Smooth muscle cell (in vitro differentiated cells): Measurements from ENCODE around the gene NUP188. TPM values are rescaled to one million over a fixed set of nuclear protein-coding genes. Genes with fewer than 3 reads are reported as not detected.
"Not testable (repeated sequence)": the region's sequence is repeated elsewhere in the genome, so short reads cannot be mapped to it uniquely, and the experiment has no call there.

Experiments used
- DNase-seq: peaks from one replicate; lab custom pipeline; 2025; ENCODE audit not compliant: unreplicated experiment; lab: John Stamatoyannopoulos, UW
- H2AFZ ChIP-seq: fragments of 200-600 bp; sonication (generic); 2 replicates; pipeline ENCODE4 v1.6.0; 2016; ENCODE audit warnings: antibody characterized with exemption, low read depth, mild to moderate bottlenecking
- H3F3A ChIP-seq: fragments of 200-600 bp; sonication (generic); 2 replicates; pipeline ENCODE4 v1.6.0; 2017; ENCODE audit warnings: antibody characterized with exemption, low read depth
- H3K27ac ChIP-seq: fragments of 200-600 bp; sonication (generic); 2 replicates; pipeline ENCODE4 v1.5.1; 2016; ENCODE audit warnings: low read depth, mild to moderate bottlenecking
- H3K27me3 ChIP-seq: fragments of 200-600 bp; sonication (generic); 2 replicates; pipeline ENCODE4 v1.6.1; 2016; ENCODE audit warnings: low read depth, mild to moderate bottlenecking
- H3K36me3 ChIP-seq: fragments of 200-600 bp; sonication (generic); 2 replicates; pipeline ENCODE4 v1.5.1; 2016; ENCODE audit warnings: low read depth
- H3K4me1 ChIP-seq: fragments of 200-600 bp; sonication (generic); 2 replicates; pipeline ENCODE4 v1.5.1; 2016; ENCODE audit warnings: low read depth
- H3K4me2 ChIP-seq: fragments of 200-600 bp; sonication (generic); 2 replicates; pipeline ENCODE4 v1.6.0; 2016; ENCODE audit warnings: mild to moderate bottlenecking
- H3K4me3 ChIP-seq: fragments of 200-600 bp; sonication (generic); 2 replicates; pipeline ENCODE4 v1.5.1; 2016; ENCODE audit warnings: mild to moderate bottlenecking
- H3K79me2 ChIP-seq: fragments of 200-600 bp; sonication (generic); 2 replicates; pipeline ENCODE4 v1.6.0; 2016; ENCODE audit warnings: low read depth, mild to moderate bottlenecking
- H3K9ac ChIP-seq: fragments of 200-600 bp; sonication (generic); 2 replicates; pipeline ENCODE4 v1.6.0; 2016; ENCODE audit warnings: low read depth
- H3K9me3 ChIP-seq: fragments of 200-600 bp; sonication (generic); replicated peaks from 2 replicates; pipeline ENCODE4 v1.5.1; 2016; ENCODE audit warnings: low read depth
- H4K20me1 ChIP-seq: fragments of 200-600 bp; sonication (generic); 2 replicates; pipeline ENCODE4 v1.6.0; 2016; ENCODE audit warnings: low read depth
- CTCF ChIP-seq: fragments of 200-600 bp; sonication (generic); IDR thresholded peaks from 2 replicates; pipeline ENCODE4 v1.5.1; 2017; ENCODE audit warnings: borderline replicate concordance, mild to moderate bottlenecking, antibody characterized with exemption; ENCODE audit not compliant: insufficient read depth, poor library complexity, severe bottlenecking
- WGBS: methylation state at CpG from one replicate; pipeline ENCODE4 v1.1.7; 2016; ENCODE audit warnings: low lambda C conversion rate; 5-methylcytosine and 5-hydroxymethylcytosine counted together
- polyA plus RNA-seq: library from polyadenylated mRNA; unstranded; fragments of >200 nt; fragmentation: Nextera tagmentation; extraction: Ambion mirVana; gene quantifications from 2 replicates; pipeline ENCODE4 v1.2.1, GENCODE V29; 2016
- total RNA-seq: library from RNA; depleted of rRNA; stranded (reverse); fragments of >200 nt; gene quantifications from 2 replicates; pipeline ENCODE4 v1.2.3, GENCODE V29; 2014

The NUP188 gene
- total and polyA plus RNA-seq, 2 experiments from 2014 or later, result 31.9 to 45.8 TPM

DNA sequence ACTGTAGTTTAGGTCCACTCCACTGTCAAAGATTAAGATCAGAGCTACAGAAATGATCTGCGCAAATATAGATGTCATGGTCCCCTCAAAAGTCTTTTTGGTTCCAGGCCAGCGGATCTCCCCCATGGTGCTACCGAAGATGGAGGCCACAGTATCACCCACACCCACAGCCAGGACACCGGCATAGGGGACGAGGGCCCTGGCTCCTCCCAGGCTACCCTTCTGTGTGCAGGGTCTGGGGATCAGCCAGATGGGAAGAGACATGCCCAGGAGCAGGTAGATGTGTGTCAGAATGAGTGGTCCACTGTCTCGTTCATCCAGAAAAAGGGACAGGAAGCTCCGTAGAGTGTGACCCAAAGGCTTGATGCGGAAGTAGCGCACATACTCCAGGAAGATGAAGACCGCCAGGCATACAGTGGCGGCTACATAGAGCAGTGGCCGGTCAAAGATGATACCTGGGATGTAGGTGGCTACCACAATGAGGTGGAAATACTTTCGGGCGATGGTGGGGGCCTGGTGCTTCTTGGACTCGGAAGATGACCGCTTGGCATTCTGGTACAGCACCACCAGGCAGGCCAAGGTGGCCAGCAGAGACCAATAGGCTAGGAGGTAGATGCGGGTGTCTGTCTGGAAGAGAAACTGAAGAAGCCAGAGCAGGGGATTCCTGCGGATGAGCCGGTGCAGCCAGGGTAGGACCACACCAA lies 1.5 kb upstream of the NUP188 start:
- Histone ChIP-seq H3K4me2 (peak overlapping the region; percentile 90), H4K20me1 (peaks cover 4% of the 10 kb centered on the region), H2AFZ (no peak overlapping the region), H3K4me1 (peaks cover 8% of the 10 kb centered on the region), H3K27ac (no peak overlapping the region), H3K4me3 (no peak overlapping the region), H3F3A (peaks cover 6% of the 10 kb centered on the region), H3K79me2 (peaks cover 40% of the 10 kb centered on the region), H3K36me3 (no peaks in the 10 kb centered on the region), H3K9ac (no peak overlapping the region), H3K9me3 (no peaks in the 10 kb centered on the region), H3K27me3 (no peaks in the 10 kb centered on the region)
- WGBS, result over 99% methylated on average over 19 of the region's 19 CpGs
- no peak for TF ChIP-seq CTCF
- DNase-seq, result no peak

DNA sequence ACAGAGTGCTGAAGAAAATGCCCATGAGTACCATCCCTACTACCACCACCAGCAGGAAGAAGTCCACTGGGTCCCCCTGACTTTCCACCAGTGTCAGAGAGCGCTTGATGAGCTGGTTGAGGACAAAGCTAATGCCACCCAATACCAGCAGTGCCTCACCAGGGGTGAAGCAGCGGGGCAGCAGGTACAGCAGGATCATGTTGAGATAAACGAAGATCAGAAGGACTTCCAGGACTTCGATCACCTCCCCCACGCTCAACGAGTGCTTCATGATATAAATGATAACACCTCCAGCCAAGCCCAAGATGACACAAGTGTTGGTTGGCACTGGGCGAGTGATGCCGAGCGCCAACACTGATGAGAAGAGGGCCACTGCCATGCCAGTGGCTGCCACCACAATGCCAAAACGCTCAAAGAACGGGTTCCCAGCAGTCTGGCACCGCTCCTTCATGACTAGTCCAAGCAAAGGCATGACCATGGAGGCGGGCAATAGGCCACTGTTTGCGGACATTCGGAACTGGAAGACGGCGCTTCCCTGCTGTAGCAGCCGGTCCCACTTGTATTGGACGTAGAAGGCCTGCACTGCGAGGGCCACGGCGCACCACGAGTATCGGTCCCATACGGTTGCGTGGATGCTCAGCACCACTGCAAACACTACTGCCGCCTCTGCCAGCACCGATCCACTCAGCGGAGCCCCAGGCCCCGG lies 775 bp upstream of the NUP188 start:
- H4K20me1 ChIP-seq, result peaks cover 4% of the 10 kb centered on the region
- H3K4me2 ChIP-seq, result peak overlapping the region; percentile 90
- peaks cover 40% of the 10 kb centered on the region for H3K79me2 ChIP-seq
- peak overlapping the region; percentile 96 for H3K27ac ChIP-seq
- peak overlapping the region; percentile 75 for H3K4me3 ChIP-seq
- H3K27me3 ChIP-seq, result no peaks in the 10 kb centered on the region
- 37% methylated on average over 30 of the region's 30 CpGs for WGBS
- H3K36me3 ChIP-seq, result no peaks in the 10 kb centered on the region
- H2AFZ ChIP-seq, result peak overlapping the region; percentile 66
- H3K9me3 ChIP-seq, result no peaks in the 10 kb centered on the region
- no peak for DNase-seq
- peaks cover 8% of the 10 kb centered on the region for H3K4me1 ChIP-seq
- H3F3A ChIP-seq, result peaks cover 6% of the 10 kb centered on the region
- no peak for TF ChIP-seq CTCF
- H3K9ac ChIP-seq, result peak overlapping the region; percentile 95

DNA sequence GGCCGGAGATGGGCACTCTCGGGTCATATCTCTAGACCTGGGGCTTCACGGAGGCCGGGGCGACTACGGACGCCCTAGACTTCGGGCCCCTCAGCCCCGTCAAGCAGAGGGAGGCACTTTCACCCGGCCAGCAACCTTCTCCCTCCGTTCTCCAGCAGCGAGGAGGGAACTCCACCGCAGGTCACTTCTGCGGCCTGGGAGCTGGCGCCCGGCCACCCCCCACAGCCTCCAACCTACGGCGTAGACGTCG lies 297 bp upstream of the NUP188 start:
- peak overlapping the region; percentile 95 for H3K9ac ChIP-seq
- DNase-seq, result no peak
- no peaks in the 10 kb centered on the region for H3K9me3 ChIP-seq
- H3K4me3 ChIP-seq, result peak overlapping the region; percentile 75
- peak overlapping the region; percentile 66 for H2AFZ ChIP-seq
- H3K4me2 ChIP-seq, result peak overlapping the region; percentile 90
- no peaks in the 10 kb centered on the region for H3K27me3 ChIP-seq
- H3K79me2 ChIP-seq, result peaks cover 40% of the 10 kb centered on the region
- H3K27ac ChIP-seq, result peak overlapping the region; percentile 96
- no peak for TF ChIP-seq CTCF
- no peaks in the 10 kb centered on the region for H3K36me3 ChIP-seq
- H3K4me1 ChIP-seq, result peaks cover 8% of the 10 kb centered on the region
- under 1% methylated on average over 20 of the region's 20 CpGs for WGBS
- H4K20me1 ChIP-seq, result peaks cover 4% of the 10 kb centered on the region
- peaks cover 6% of the 10 kb centered on the region for H3F3A ChIP-seq

GRCh38 chr9:128961403-128961802 lies 13.9 kb downstream of the NUP188 start:
- H4K20me1 ChIP-seq, H3F3A ChIP-seq, H3K27ac ChIP-seq, H3K27me3 ChIP-seq, H3K4me2 ChIP-seq, H3K9ac ChIP-seq, H3K79me2 ChIP-seq, H3K9me3 ChIP-seq, DNase-seq, H3K4me1 ChIP-seq, H3K4me3 ChIP-seq, H2AFZ ChIP-seq: not testable (repeated sequence)
- peaks cover 23% of the 10 kb centered on the region for H3K36me3 ChIP-seq
- 98% methylated on average over 9 of the region's 9 CpGs for WGBS
